Stimulated activated CD4-positive, alpha-beta T cell treated with anti-CD3 and anti-CD28 coated beads, TNF-alpha, amount 100 ng/mL, for 1 hour (primary cell): ENCODE measurements around the gene MON2.

ENCODE experiments used
- DNase-seq, 3 donors: peaks; one replicate each; pipeline ENCODE4 v3.0.0-alpha.2; 2020; ENCODE audit warnings: low read depth in 3 of 3, low spot score in 1 of 3

MON2 gene

DNA sequence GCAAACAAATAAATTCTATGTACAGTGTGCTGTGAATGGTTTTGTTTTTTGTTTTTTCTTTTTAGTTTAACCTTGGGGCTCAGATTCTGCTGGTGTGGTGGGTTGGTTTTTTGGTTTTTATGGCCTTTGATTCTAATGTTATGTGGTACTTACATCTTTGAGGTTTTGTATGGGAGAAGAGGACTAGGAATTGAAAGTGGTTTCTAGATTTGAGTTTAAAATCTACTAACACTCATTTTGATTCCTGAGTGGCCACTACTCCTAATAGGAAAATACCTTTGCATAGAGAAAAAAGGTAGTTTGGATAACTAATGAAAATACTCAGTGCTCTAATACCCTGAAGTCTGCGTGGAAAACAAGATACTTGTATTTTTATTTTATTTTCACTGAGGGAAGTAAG lies 137.7 kb downstream of the MON2 start:
- DNase-seq = no peak

- DNase-seq = no peak
Measured at GRCh38 chr12:62604871-62605270, 138.2 kb downstream of the MON2 start.

DNA sequence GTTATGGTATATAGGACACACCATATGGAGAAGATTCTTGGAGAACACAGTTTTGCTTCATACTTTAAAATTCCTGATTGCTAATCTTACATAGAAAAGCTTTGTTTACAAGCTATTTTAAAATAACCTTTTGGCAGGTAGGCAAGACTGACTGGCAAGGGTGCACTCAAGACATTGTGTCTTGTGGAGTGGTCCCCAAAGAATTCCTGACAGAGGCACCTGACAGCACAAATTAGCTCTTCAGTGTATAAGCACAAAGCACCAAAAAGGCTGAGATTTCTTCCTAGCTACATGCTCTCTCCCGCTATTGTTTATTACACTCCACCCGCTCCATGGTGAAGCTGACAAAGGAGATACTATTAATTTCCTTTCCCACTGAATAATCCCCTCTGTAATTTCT lies 139.4 kb downstream of the MON2 start:
- DNase-seq = no peak

- DNase-seq = no peak
Measured at GRCh38 chr12:62606654-62607053, 140.0 kb downstream of the MON2 start.

DNA sequence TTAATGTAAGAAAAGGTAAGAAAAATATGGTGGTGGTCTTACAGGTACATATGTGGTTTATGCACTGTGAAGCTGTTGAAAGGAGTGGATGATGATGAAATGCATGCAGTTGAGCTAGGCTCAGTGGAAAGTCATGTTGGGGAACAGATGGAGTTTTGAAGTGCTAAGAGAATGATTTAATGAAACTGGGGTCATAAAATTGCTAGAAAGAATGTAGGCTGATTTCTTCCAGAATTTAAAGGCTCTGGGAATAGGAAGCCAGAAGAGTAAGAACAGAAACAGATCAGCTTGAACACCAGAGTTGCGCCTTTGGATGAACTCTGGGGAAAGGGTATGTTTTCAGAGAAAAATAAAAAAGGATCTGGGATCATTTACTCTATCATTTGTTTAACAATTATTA lies 146.5 kb downstream of the MON2 start:
- DNase-seq = no peak

GRCh38 chr12:62618319-62618718 lies 151.7 kb downstream of the MON2 start:
- no peak for DNase-seq

DNA sequence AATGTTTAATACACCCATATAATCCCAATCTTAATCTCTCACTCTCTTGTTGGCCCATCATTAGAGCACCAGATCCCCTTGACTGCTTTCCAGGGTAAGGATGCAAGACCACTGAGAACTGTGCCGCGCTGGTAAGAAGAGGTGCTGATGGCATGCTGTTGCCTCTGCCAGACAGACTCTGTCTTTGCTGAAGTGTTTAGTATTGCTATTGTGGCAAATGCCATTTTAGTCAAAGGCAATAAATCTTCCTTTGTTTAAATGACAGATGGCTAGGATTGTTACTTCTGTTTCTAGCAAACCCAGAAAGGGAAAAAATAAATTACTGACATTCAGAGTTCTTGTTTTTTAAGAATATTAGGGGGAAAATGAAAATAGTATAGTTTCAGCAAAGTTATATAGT lies 152.3 kb downstream of the MON2 start:
- no peak for DNase-seq

DNA sequence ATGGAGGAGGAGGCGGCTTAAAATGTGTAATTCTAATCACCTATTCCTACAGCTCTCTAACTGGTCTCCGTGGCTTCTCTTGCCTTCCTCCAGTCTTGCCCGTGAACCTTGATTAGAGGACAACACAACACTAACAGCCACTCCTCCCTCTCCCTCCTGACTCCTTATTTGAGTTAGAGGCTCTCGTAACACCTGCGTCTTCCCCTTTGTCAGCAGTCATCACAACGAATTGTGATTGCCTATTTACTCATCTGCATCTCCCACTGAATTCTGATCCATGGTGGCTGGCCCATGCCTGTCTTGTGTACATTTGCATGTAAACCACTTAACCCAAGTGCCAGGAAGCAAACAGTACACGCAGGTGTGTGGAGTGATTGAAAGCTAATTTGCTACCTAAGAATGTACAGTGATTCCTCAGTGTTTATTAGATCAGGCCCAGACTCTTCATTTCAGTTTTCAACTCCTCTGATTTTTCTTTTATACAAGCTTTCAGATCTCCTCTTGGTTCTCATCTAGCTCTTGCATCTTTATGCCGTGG lies 154.5 kb downstream of the MON2 start:
- DNase-seq = no peak

DNA sequence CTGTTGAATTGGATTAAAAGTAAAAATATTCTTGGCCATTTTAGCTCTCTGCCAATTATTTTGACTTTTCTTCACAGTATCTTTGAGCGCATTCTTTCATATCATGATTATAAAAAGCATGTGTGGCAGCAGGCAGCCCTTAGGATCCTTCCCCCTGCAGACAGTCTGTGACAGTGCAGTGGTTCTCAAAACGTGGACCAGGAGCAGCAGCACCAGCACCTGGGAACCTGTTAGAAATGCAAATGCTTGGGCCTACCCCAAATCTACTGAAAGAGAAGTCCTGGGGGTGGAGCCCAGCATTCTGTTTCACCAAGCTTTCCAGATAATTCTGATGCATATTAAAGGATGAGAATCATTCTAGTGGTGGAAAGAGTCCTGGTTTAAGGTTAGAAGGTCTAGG lies 155.6 kb downstream of the MON2 start:
- no peak for DNase-seq

DNA sequence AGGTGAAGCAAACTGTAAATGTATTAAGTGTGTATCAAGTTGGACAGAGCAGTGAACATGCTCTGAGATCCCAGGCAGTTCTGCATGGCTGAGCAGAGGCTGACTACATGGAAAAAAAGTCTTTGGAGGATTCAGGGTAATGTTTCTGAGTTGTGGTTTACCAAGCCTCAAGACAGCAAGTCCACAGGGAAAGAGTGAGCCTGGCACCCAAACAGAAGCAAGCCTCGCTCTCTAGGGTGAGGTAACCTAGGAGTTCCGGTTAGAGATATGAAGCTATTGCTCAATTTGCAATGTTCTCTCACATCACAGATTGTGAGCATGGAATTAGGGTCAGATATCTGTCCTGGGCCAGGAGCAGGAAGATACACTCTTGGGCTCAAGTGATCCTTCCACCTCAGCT lies 158.6 kb downstream of the MON2 start:
- DNase-seq = no peak

GRCh38 chr12:62627181-62627580 lies 160.6 kb downstream of the MON2 start:
- no peak for DNase-seq

DNA sequence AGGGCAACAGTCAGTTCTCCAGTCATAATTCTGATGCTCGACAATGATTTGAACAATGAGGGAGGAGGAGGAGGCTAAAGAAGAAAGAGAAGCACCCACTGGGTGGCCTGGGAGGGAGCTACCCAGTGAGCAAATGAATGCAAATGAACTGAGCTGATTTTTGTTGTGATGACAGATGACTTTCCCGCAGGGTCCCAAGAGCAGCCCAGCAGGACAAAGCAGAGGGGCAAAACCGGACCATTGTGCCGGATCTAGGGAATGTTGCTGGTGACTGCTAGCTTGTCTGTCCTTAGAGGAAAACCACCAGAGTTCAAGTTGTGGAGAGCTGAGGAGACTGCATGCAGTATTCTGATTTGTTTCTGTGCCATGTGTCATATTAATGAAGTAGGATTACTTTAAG lies 162.8 kb downstream of the MON2 start:
- DNase-seq = no peak

- no peak for DNase-seq
Measured at GRCh38 chr12:62629971-62630739, 163.5 kb downstream of the MON2 start.

DNA sequence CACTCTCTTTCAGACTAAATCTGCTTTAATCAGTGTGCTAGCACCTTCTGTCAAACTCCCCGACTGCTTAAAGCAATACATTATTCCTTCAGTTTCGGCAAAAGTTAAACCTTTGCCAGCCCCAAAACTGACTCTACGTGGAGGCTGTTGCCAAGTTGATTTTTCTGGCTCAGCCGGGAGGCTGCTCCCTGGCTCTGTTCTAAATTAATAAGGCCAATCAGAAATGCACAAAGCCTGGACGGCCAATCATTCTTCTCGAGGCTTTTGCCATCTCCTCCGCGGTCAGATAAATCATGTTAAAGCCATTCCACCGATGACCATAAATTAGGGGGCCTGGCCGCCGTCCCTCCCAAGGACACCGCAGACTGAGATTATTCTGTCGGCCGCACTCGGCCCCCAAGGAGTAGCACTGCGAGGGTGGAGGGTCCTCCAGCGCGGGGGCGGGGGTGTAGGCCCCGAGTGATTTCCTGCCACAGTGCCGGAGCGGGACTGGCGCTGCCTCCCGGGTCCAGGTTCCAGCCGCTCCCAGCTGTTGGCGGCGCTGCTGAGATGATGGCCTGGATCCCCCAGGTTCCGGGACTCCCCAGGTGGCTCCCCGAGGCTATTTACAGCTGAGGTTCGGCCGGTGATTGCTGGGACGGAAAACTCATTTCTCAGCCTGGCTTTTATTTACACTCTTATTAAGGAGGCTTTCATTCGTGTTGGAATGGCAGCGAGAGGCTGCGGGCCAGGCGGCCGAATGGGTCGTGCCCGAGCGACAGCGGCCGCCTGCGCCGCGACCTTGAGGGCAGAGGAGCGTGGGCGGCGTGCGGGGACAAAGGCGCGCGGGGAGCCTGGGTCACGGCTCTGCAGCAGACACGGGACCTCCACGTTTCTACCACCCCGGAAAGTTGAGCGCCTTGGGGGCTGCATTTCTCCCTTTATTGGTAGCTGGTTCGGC lies 165.1 kb downstream of the MON2 start:
- no peak for DNase-seq

- DNase-seq = no peak
Measured at GRCh38 chr12:62632411-62632918, 165.8 kb downstream of the MON2 start.

- no peak for DNase-seq
Measured at GRCh38 chr12:62635649-62636048, 169.0 kb downstream of the MON2 start.

GRCh38 chr12:62637679-62638078 lies 171.1 kb downstream of the MON2 start:
- no peak for DNase-seq

- DNase-seq = no peak
Measured at GRCh38 chr12:62640910-62641448, 174.4 kb downstream of the MON2 start.

DNA sequence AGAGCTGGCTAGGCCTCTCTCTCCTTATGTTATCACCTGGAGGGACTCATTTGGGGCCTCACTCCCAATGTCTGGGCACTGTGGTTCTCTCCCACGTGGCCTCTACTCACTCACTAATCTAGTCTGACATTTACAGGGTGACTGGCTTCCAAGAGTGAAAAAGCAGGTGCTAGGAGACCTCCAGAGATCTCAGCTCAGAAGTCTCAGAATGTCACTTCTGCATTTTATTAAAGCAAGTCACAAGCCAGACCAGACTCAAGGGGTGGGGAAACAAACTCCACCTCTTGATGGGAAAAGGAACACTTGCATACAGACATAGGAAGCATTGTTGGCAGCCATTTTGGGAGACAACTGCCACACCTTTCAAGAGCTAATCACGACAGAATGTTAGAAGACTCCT lies 175.9 kb downstream of the MON2 start:
- no peak for DNase-seq

DNA sequence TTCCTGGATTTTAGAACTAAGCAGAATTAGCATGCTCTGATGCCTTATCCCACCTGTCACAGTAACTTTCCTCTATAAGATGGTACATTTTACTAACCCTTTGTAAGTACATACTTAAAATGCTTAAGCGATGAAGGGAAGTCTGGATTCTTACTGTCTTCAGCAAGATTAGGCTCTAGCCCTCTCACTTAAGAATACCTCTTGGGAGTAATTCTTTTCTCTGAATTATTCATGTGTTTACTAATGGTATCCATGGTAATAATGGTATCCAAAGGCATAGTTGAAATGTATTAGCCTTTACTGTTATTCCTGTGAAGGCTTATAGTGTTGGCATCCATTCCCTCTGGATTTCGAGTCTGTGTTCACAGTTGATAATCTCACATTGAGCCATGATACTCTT lies 176.9 kb downstream of the MON2 start:
- DNase-seq = no peak

GRCh38 chr12:62646566-62646965 lies 179.9 kb downstream of the MON2 start:
- no peak for DNase-seq

DNA sequence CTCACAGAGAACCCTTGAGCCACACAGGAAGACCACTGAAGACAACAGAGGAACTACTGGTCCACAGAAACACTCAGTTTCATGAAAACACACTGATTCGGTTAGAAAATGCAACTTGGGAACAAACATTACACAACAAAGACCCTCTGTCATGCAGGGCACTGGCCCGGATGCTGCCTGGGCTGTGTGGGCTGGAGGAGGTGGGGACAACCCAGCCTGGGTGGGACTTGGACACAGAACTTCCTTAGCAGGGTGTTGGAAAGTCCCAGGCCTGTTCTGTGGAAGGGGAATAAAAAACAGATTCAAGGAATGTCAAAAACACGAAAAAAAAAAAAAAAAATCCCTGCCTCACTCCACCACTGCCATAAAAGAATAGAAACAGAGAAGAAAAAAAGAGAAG lies 181.0 kb downstream of the MON2 start:
- no peak for DNase-seq
